Lung (tissue), 12 donors: ENCODE data around the gene CLSTN1. TPM values are rescaled to one million over a fixed set of nuclear protein-coding genes. Genes with fewer than 3 reads are reported as not detected.
A peak's percentile ranks its signal among the peaks of the same experiment; 100 is the strongest.

ENCODE experiments used
- ATAC-seq: fragments of 200-7000 bp; cut with Tn5 transposase; one replicate; pipeline ENCODE4 v1.9.1; 2020; ENCODE audit warnings: moderate number of reproducible peaks; ENCODE audit not compliant: insufficient read depth, low FRiP score
- DNase-seq, 3 donors: peaks; one replicate each; pipeline ENCODE4 v3.0.0-alpha.2; 2013 to 2017
- H3K27ac ChIP-seq, 2 donors: one replicate each; pipeline ENCODE4 v1.5.1; 2013; ENCODE audit warnings: mild to moderate bottlenecking in 2 of 2, moderate library complexity in 2 of 2, control low read depth in 1 of 2, inconsistent platforms in 1 of 2, low read depth in 1 of 2, low read length in 1 of 2
- H3K27me3 ChIP-seq, 3 donors: one replicate each; pipeline ENCODE4 v1.5.1; 2013; ENCODE audit warnings: low read length in 2 of 3; ENCODE audit not compliant: control insufficient read depth in 3 of 3, insufficient read depth in 3 of 3
- H3K36me3 ChIP-seq, 4 donors: one replicate each; pipeline ENCODE4 v1.5.1; 2013; ENCODE audit warnings: low read length in 4 of 4, mild to moderate bottlenecking in 1 of 4, moderate library complexity in 1 of 4; ENCODE audit not compliant: control insufficient read depth in 4 of 4, insufficient read depth in 4 of 4
- H3K4me1 ChIP-seq, 5 donors: one replicate each; pipeline ENCODE4 v1.5.1; 2013; ENCODE audit warnings: low read length in 5 of 5, mild to moderate bottlenecking in 2 of 5, moderate library complexity in 1 of 5; ENCODE audit not compliant: control insufficient read depth in 5 of 5, insufficient read depth in 5 of 5
- H3K4me3 ChIP-seq: one replicate; pipeline ENCODE4 v1.5.1; 2013; ENCODE audit warnings: mild to moderate bottlenecking, control low read depth, moderate library complexity
- H3K9ac ChIP-seq, 2 donors: one replicate each; pipeline ENCODE4 v1.5.1; 2013; ENCODE audit warnings: low read length in 2 of 2, control low read depth in 1 of 2; ENCODE audit not compliant: insufficient read depth in 1 of 2
- H3K9me3 ChIP-seq, 4 donors: one replicate each; pipeline ENCODE4 v1.5.1; 2013; ENCODE audit warnings: low read length in 3 of 4, mild to moderate bottlenecking in 1 of 4, moderate library complexity in 1 of 4; ENCODE audit not compliant: control insufficient read depth in 4 of 4, insufficient read depth in 3 of 4
- WGBS, 2 donors: extraction: QIAGEN DNeasy Blood & Tissue Kit; methylation state at CpG; one replicate each; pipeline ENCODE4 v1.1.7; 2013; 5-methylcytosine and 5-hydroxymethylcytosine counted together
- polyA plus RNA-seq, 2 donors: library from polyadenylated mRNA; stranded (reverse); fragments of 200-250 nt; gene quantifications; one replicate each; pipeline ENCODE4 v1.2.1, GENCODE V29; 2013
- total RNA-seq, 2 donors: library from RNA; depleted of rRNA in 1 of 2; stranded (reverse); fragments of >200 nt in 1 of 2; gene quantifications; one replicate each; pipeline ENCODE4 v1.2.1, GENCODE V29; 2014 to 2021
- TF ChIP-seq, protein P1 (sequence below): IDR thresholded peaks from 2 replicates; pipeline ENCODE4 v1.5.1; 2012; ENCODE audit warnings: mild to moderate bottlenecking; ENCODE audit errors: control extremely low read depth, extremely low read depth
- donor health status: control.
- donor health status: control.
- donor health status: Bipolar disorder and iron deficiency.
- donor health status: healthy.
- donor health status: DM: yes; HTN: yes; CAD: no.

Gene CLSTN1
- total and polyA plus RNA-seq, 4 donors: 37.1 to 88.0 (median 61.8) TPM

DNA sequence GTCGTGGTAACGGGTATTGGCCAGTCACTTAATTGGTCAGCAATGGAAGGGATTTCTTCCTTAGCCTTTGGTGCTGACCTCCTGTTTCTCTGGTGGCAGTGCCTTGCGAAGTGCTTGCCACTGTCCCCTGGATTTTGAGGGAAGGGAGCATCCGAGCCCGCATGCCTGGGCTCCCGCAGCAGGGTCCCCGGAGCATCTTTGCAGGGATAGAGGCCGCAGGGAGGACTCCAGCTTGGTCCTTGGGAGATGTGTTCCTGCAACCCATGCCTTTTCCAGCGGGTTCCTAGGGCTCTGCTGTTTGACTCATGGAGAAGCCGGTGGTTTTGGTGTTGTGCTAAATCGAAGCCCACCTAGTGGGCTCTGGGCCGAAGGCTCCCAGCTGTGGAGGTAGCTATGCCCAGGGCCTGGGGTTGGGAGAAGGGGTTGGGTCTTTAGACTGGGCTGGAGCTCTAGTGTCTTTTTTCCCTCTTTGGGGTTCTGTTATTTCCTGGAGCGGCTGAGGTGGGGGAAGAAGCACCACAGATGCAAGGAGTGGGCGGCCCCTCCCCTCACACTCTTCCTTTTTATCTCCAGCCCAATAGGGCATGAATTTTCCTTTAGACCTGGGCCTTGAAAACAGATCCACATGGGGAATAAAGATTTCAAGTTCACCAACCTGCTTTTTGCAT lies 133.2 kb downstream of the CLSTN1 start:
- Histone ChIP-seq H3K9ac (peak overlapping the region in 1 of 2 donors; percentile 19), H3K4me1 (peaks cover 0 to 24% (median 0%) of the 10 kb centered on the region in 5 donors), H3K27ac (no peak overlapping the region), H3K9me3 (no peaks in the 10 kb centered on the region), H3K4me3 (no peak overlapping the region), H3K27me3 (peaks cover 0 to 22% (median 17%) of the 10 kb centered on the region in 3 donors), H3K36me3 (peaks cover 0 to 2% (median 0%) of the 10 kb centered on the region in 4 donors)
- 71 to 86% methylated on average over 13 to 14 of the region's 14 CpGs for WGBS, 2 donors
- ATAC-seq (no peak), DNase-seq (no peak)
- TF ChIP-seq, protein P1, sequence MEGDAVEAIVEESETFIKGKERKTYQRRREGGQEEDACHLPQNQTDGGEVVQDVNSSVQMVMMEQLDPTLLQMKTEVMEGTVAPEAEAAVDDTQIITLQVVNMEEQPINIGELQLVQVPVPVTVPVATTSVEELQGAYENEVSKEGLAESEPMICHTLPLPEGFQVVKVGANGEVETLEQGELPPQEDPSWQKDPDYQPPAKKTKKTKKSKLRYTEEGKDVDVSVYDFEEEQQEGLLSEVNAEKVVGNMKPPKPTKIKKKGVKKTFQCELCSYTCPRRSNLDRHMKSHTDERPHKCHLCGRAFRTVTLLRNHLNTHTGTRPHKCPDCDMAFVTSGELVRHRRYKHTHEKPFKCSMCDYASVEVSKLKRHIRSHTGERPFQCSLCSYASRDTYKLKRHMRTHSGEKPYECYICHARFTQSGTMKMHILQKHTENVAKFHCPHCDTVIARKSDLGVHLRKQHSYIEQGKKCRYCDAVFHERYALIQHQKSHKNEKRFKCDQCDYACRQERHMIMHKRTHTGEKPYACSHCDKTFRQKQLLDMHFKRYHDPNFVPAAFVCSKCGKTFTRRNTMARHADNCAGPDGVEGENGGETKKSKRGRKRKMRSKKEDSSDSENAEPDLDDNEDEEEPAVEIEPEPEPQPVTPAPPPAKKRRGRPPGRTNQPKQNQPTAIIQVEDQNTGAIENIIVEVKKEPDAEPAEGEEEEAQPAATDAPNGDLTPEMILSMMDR: no peak

DNA sequence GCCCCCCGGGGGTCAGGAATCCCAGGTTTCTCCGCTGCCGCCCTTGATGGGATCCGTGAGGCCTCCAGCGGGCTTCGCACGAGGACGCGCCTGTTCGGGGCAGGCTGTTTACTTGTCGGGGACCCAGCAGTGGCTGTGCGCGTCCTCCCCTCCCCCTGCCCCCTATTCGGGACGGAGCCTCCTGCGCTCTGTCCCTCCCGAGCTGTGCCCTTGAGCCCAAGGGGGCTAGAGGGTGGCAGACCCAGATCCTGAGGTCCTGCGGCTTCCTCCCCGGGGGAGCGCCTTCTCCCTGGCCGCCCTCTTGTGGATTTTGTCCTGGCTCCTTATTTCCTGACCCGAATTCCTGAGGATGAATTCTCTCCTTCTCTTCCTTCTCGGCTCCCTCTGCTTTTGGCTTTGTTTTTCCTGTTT lies 133.8 kb downstream of the CLSTN1 start:
- ATAC-seq: no peak
- Histone ChIP-seq H3K36me3 (peaks cover 0 to 2% (median 0%) of the 10 kb centered on the region in 4 donors), H3K4me1 (peaks cover 0 to 24% (median 0%) of the 10 kb centered on the region in 5 donors), H3K9me3 (no peaks in the 10 kb centered on the region), H3K4me3 (peak overlapping the region; percentile 33), H3K27me3 (peaks cover 0 to 22% (median 17%) of the 10 kb centered on the region in 3 donors), H3K9ac (peak overlapping the region in 1 of 2 donors; percentile 19), H3K27ac (peak overlapping the region in 1 of 2 donors; percentile 43)
- DNase-seq: peak; percentile 26 to 51 (median 38)
- TF ChIP-seq, protein P1: no peak
- 24 to 51% methylated on average over 23 of the region's 23 CpGs for WGBS, 2 donors

GRCh38 chr1:9689011-9689706 lies 134.6 kb downstream of the CLSTN1 start:
- Histone ChIP-seq H3K9ac (no peak overlapping the region), H3K4me1 (peaks cover 0 to 24% (median 0%) of the 10 kb centered on the region in 5 donors), H3K27me3 (peaks cover 0 to 22% (median 17%) of the 10 kb centered on the region in 3 donors), H3K27ac (peak overlapping the region in 1 of 2 donors; percentile 6), H3K4me3 (peak overlapping the region; percentile 57), H3K36me3 (peaks cover 0 to 2% (median 0%) of the 10 kb centered on the region in 4 donors), H3K9me3 (no peaks in the 10 kb centered on the region)
- peak; percentile 64 to 81 (median 71) for DNase-seq
- ATAC-seq: peak; percentile 91
- 2 to 7% methylated on average over 45 to 72 of the region's 72 CpGs for WGBS, 2 donors
- TF ChIP-seq, protein P1: no peak
